Sigmoid colon (tissue), 7 donors: ENCODE results near the gene TOGARAM1. TPM values are rescaled to one million over a fixed set of nuclear protein-coding genes. Genes with fewer than 3 reads are reported as not detected.

Experiments used
- DNase-seq: peaks from one replicate; pipeline ENCODE4 v3.0.0-alpha.2; 2019
- H3K27ac ChIP-seq, 4 donors: fragments of 200-600 bp; sonication (generic); one replicate each; pipeline ENCODE4 v1.5.1; 2016 to 2019; ENCODE audit warnings: mild to moderate bottlenecking in 1 of 4
- H3K27me3 ChIP-seq, 3 donors: fragments of 200-600 bp; sonication (generic); one replicate each; pipeline ENCODE4 v1.5.1; 2019; ENCODE audit warnings: mild to moderate bottlenecking in 1 of 3
- H3K36me3 ChIP-seq, 4 donors: fragments of 200-600 bp; sonication (generic); one replicate each; pipeline ENCODE4 v1.5.1; 2016 to 2019
- H3K4me1 ChIP-seq, 4 donors: fragments of 200-600 bp; sonication (generic); one replicate each; pipeline ENCODE4 v1.5.1; 2017 to 2019
- H3K4me3 ChIP-seq, 4 donors: fragments of 200-600 bp; sonication (generic); one replicate each; pipeline ENCODE4 v1.5.1; 2017 to 2019; ENCODE audit warnings: mild to moderate bottlenecking in 2 of 4, moderate library complexity in 1 of 4
- H3K9me3 ChIP-seq, 4 donors: fragments of 200-600 bp in 3 of 4; sonication (generic) in 3 of 4; one replicate each; pipeline versions ENCODE4 v1.5.1 to v1.6.1; 2013 to 2019
- EP300 ChIP-seq, 4 donors: sonication (generic); formaldehyde crosslinking; IDR thresholded peaks; one replicate each; pipeline ENCODE4 v1.6.1; 2017; ENCODE audit warnings: antibody characterized with exemption in 4 of 4
- POLR2A ChIP-seq, 2 donors: fragments of 450-650 bp; IDR thresholded peaks; one replicate each; pipeline ENCODE4 v1.6.1; 2016; ENCODE audit warnings: antibody characterized with exemption in 2 of 2, mild to moderate bottlenecking in 2 of 2, moderate library complexity in 2 of 2
- POLR2AphosphoS5 ChIP-seq, 4 donors: sonication (generic); formaldehyde crosslinking; IDR thresholded peaks; one replicate each; pipeline ENCODE4 v1.6.1; 2017; ENCODE audit warnings: antibody characterized with exemption in 4 of 4
- WGBS, 2 donors: extraction: QIAGEN DNeasy Blood & Tissue Kit; methylation state at CpG; one replicate each; pipeline ENCODE4 v1.1.7; 2013; 5-methylcytosine and 5-hydroxymethylcytosine counted together
- intact Hi-C: fragments of 100-400 bp; cut with DNase I; formaldehyde crosslinking; loops from one replicate; pipeline ENCODE4 v1.15.1; 2023
- polyA plus RNA-seq, 3 donors: library from polyadenylated mRNA; stranded (reverse); fragments of 200-250 nt; gene quantifications; one replicate each; pipeline ENCODE4 v1.2.3, GENCODE V29; 2013
- total RNA-seq, 4 donors: library from RNA; depleted of rRNA; stranded (reverse); fragments of >200 nt; gene quantifications; one replicate each; pipeline ENCODE4 v1.1.0, GENCODE V29; 2016
- TF ChIP-seq, protein P1 (sequence below), 4 experiments: fragments of 450-650 bp in 3 of 4; fragments of 200-600 bp in 1 of 4; IDR thresholded peaks; one replicate each; pipeline ENCODE4 v1.5.1; 2016 to 2019; ENCODE audit warnings: antibody characterized with exemption in 4 of 4, mild to moderate bottlenecking in 3 of 4, moderate library complexity in 2 of 4
- donor health status: healthy with polysubstance abuse.
- donor health status: Bipolar disorder and iron deficiency.
- donor health status: healthy.

Gene TOGARAM1
- total and polyA plus RNA-seq, 7 donors = 2.8 to 27.1 (median 14.3) TPM

DNA sequence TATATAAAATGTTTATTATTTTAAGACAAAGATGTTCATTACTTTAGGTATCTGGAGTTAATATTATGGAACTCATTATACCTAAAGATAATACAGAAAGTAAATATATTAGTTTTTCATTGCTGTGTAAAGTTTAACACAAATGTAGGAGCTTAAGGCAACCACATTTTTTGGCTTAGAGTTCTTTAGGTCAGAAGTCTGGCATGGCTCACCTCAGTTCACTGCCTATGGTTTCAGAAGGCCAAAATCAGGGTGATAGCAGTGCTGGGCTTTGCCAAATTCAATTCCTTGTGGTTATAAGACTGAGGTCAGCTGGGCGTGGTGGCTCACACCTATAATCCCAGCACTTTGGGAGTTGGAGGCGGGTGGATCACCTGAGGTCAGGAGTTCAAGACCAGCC, 86.4 kb downstream of the TOGARAM1 start:
- no peaks in the 10 kb centered on the region for H3K27me3 ChIP-seq
- no peak overlapping the region for H3K27ac ChIP-seq
- no peaks in the 10 kb centered on the region for H3K4me1 ChIP-seq
- intact Hi-C loops = no loop called here
- no peaks in the 10 kb centered on the region for H3K9me3 ChIP-seq
- no peak for TF ChIP-seq EP300 (IDR thresholded peaks at IDR 0.05)
- no peak for TF ChIP-seq POLR2AphosphoS5 (IDR thresholded peaks at IDR 0.05)
- TF ChIP-seq POLR2A (IDR thresholded peaks at IDR 0.05) = no peak
- TF ChIP-seq, protein P1, sequence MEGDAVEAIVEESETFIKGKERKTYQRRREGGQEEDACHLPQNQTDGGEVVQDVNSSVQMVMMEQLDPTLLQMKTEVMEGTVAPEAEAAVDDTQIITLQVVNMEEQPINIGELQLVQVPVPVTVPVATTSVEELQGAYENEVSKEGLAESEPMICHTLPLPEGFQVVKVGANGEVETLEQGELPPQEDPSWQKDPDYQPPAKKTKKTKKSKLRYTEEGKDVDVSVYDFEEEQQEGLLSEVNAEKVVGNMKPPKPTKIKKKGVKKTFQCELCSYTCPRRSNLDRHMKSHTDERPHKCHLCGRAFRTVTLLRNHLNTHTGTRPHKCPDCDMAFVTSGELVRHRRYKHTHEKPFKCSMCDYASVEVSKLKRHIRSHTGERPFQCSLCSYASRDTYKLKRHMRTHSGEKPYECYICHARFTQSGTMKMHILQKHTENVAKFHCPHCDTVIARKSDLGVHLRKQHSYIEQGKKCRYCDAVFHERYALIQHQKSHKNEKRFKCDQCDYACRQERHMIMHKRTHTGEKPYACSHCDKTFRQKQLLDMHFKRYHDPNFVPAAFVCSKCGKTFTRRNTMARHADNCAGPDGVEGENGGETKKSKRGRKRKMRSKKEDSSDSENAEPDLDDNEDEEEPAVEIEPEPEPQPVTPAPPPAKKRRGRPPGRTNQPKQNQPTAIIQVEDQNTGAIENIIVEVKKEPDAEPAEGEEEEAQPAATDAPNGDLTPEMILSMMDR (IDR thresholded peaks at IDR 0.05) = no peak
- no peak overlapping the region for H3K4me3 ChIP-seq
- WGBS, 2 donors = 90 to 95% methylated on average over 2 of the region's 2 CpGs
- no peak for DNase-seq
- H3K36me3 ChIP-seq = peaks cover 0 to 71% (median 8%) of the 10 kb centered on the region in 4 donors

DNA sequence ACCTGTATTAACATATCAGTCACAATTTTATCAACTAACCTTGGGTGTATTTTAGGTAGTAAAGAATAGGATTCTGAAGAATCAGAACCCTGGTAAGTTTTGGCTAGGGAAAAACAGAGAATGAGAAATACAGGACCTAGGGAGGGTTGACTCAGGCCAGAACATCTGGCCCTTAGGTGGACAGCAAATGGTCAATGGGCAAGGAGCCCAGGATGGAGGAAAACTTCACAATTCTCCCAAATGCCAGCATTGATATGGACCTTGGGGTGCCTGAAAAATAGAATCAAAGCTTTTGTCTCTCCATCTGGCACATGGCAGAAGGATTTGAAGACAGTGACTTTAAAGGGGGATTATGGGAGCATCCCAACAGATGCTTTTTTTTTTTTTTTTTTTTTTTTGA, 89.2 kb downstream of the TOGARAM1 start:
- no peak overlapping the region for H3K4me3 ChIP-seq
- no peak for TF ChIP-seq POLR2A (IDR thresholded peaks at IDR 0.05)
- TF ChIP-seq POLR2AphosphoS5 (IDR thresholded peaks at IDR 0.05) = no peak
- TF ChIP-seq, protein P1 (IDR thresholded peaks at IDR 0.05) = no peak
- no peak for TF ChIP-seq EP300 (IDR thresholded peaks at IDR 0.05)
- peaks cover 3 to 76% (median 8%) of the 10 kb centered on the region in 4 donors for H3K36me3 ChIP-seq
- no peaks in the 10 kb centered on the region for H3K4me1 ChIP-seq
- no peaks in the 10 kb centered on the region for H3K27me3 ChIP-seq
- intact Hi-C loops = no loop called here
- no peaks in the 10 kb centered on the region for H3K9me3 ChIP-seq
- no peak overlapping the region for H3K27ac ChIP-seq
- no peak for DNase-seq

DNA sequence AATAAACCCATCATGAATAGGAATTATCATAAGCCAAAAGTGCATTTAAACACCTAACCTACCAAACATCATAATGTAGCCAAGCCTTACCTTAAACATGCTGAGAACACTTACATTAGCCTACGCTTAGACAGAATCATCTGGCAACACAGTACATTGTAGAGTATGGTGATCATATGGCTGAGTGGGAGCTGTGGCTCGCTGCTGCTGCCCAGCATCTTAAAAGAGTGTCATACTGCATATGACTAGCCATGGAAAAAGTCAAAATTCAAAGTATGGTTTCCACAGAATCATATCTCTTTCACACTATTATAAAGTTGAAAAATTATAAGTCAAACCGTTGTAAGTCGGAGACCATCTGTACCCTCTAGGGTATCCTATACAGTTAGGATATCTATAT, 89.9 kb downstream of the TOGARAM1 start:
- Histone ChIP-seq H3K27ac (no peak overlapping the region), H3K4me1 (no peaks in the 10 kb centered on the region), H3K36me3 (peaks cover 3 to 69% (median 8%) of the 10 kb centered on the region in 4 donors), H3K4me3 (no peak overlapping the region), H3K27me3 (no peaks in the 10 kb centered on the region), H3K9me3 (no peaks in the 10 kb centered on the region)
- DNase-seq = no peak
- no peak for TF ChIP-seq POLR2A (IDR thresholded peaks at IDR 0.05)
- TF ChIP-seq EP300 (IDR thresholded peaks at IDR 0.05) = no peak
- no peak for TF ChIP-seq POLR2AphosphoS5 (IDR thresholded peaks at IDR 0.05)
- TF ChIP-seq, protein P1 (IDR thresholded peaks at IDR 0.05) = no peak
- 96 to 97% methylated on average over 4 of the region's 4 CpGs for WGBS, 2 donors
- intact Hi-C loops = no loop called here

DNA sequence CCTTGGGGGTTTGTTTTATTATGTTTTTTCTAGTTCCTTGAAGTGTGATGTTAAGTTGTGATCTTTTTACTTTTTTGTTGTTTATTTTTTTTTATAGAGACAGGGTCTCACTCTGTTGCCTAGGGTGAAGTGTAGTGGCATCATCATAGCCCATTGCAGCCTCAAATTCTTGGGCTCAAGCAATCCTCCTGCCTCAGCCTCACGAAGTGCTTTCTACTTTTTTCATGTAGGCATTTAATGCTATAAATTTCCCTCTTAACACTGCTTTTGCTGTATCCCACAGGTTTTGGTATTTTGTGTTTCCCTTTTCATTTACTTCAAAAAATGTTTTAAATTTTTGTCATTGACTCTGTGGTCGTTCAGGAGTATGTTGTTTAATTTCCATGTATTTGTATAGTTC, 95.4 kb downstream of the TOGARAM1 start:
- WGBS, 2 donors = 92 to 98% methylated on average over 2 of the region's 2 CpGs
- intact Hi-C loops = no loop called here

More for the DNA sequence above, 95.4 kb downstream of the TOGARAM1 start:
- Histone ChIP-seq H3K27me3 (no peaks in the 10 kb centered on the region), H3K9me3 (no peaks in the 10 kb centered on the region), H3K36me3 (peaks cover 3 to 41% (median 5%) of the 10 kb centered on the region in 4 donors), H3K27ac (no peak overlapping the region), H3K4me1 (no peaks in the 10 kb centered on the region), H3K4me3 (no peak overlapping the region)
- DNase-seq = no peak
- TF ChIP-seq EP300 (IDR thresholded peaks at IDR 0.05) = no peak
- TF ChIP-seq POLR2AphosphoS5 (IDR thresholded peaks at IDR 0.05) = no peak
- TF ChIP-seq, protein P1 (IDR thresholded peaks at IDR 0.05) = no peak
- no peak for TF ChIP-seq POLR2A (IDR thresholded peaks at IDR 0.05)
